Measurements from ENCODE around the gene ABI3BP. TPM values are rescaled to one million over a fixed set of nuclear protein-coding genes. Genes with fewer than 3 reads are reported as not detected.

ABI3BP gene
- total RNA-seq, 2 experiments from 2014 or later, result not detected

- Mint-ChIP-seq H3K4me1 (ENCODE audit: low read depth) (no peaks in the 10 kb centered on the region), H3K36me3 (ENCODE audit: low read depth) (peaks cover 1% of the 10 kb centered on the region), H3K27ac (no peak overlapping the region), H3K9me3 (peaks cover 3% of the 10 kb centered on the region), H3K27me3 (no peaks in the 10 kb centered on the region), H3K4me3 (no peak overlapping the region)
- TF ChIP-seq CTCF (IDR thresholded peaks at IDR 0.05), result no peak
- DNase-seq, result no peak
- CTCF ChIA-PET, result interaction anchor here (1.0 kb wide), 1 partner anchor 306 kb away, joined by 3 read pairs; no protein-coding TSS in a partner anchor
- POLR2A ChIA-PET, result no interaction called here
- intact Hi-C loops (cut with micrococcal nuclease), result no loop called here
- no peak for ATAC-seq
Observed at GRCh38 chr3:100775669-100776068, 217.6 kb downstream of the ABI3BP start.

GRCh38 chr3:100775226-100775625 lies 218.0 kb downstream of the ABI3BP start:
- CTCF ChIA-PET, result no interaction called here
- H3K27ac Mint-ChIP-seq, result no peak overlapping the region
- H3K9me3 Mint-ChIP-seq, result peaks cover 3% of the 10 kb centered on the region
- no peak overlapping the region for H3K4me3 Mint-ChIP-seq
- intact Hi-C loops (cut with micrococcal nuclease), result no loop called here
- DNase-seq (no peak), ATAC-seq (no peak)
- no peak for TF ChIP-seq CTCF (IDR thresholded peaks at IDR 0.05)
- H3K36me3 Mint-ChIP-seq (ENCODE audit: low read depth), result peaks cover 1% of the 10 kb centered on the region
- no peaks in the 10 kb centered on the region for H3K4me1 Mint-ChIP-seq (ENCODE audit: low read depth)
- H3K27me3 Mint-ChIP-seq, result no peaks in the 10 kb centered on the region
- POLR2A ChIA-PET, result no interaction called here

GRCh38 chr3:100769693-100770092 lies 223.5 kb downstream of the ABI3BP start:
- H3K4me3 Mint-ChIP-seq, result no peak overlapping the region
- peaks cover 9% of the 10 kb centered on the region for H3K4me1 Mint-ChIP-seq (ENCODE audit: low read depth)
- TF ChIP-seq CTCF (IDR thresholded peaks at IDR 0.05), result no peak
- peaks cover 3% of the 10 kb centered on the region for H3K9me3 Mint-ChIP-seq
- DNase-seq (no peak), ATAC-seq (no peak)
- CTCF ChIA-PET, result interaction anchor here (1.1 kb wide), 1 partner anchor 15 kb away, joined by 3 read pairs; no protein-coding TSS in a partner anchor
- peaks cover 1% of the 10 kb centered on the region for H3K36me3 Mint-ChIP-seq (ENCODE audit: low read depth)
- POLR2A ChIA-PET, result no interaction called here
- H3K27ac Mint-ChIP-seq, result no peak overlapping the region
- H3K27me3 Mint-ChIP-seq, result no peaks in the 10 kb centered on the region
- intact Hi-C loops (cut with micrococcal nuclease), result no loop called here

GRCh38 chr3:100766069-100766468 lies 227.2 kb downstream of the ABI3BP start:
- Mint-ChIP-seq H3K27ac (no peak overlapping the region), H3K4me1 (ENCODE audit: low read depth) (peaks cover 9% of the 10 kb centered on the region), H3K9me3 (no peaks in the 10 kb centered on the region), H3K27me3 (no peaks in the 10 kb centered on the region), H3K4me3 (no peak overlapping the region), H3K36me3 (ENCODE audit: low read depth) (no peaks in the 10 kb centered on the region)
- ATAC-seq, result peak; percentile 45
- no peak for TF ChIP-seq CTCF (IDR thresholded peaks at IDR 0.05)
- ChIA-PET POLR2A (interaction anchor here (0.9 kb wide), 1 partner anchor 11 kb away, joined by 3 read pairs; no protein-coding TSS in a partner anchor), CTCF (interaction anchor here (0.7 kb wide), 1 partner anchor 8 kb away, joined by 3 read pairs; no protein-coding TSS in a partner anchor)
- intact Hi-C loops (cut with micrococcal nuclease), result no loop called here
- DNase-seq, result peak; percentile 26

- Mint-ChIP-seq H3K4me3 (no peak overlapping the region), H3K36me3 (ENCODE audit: low read depth) (no peaks in the 10 kb centered on the region), H3K9me3 (no peaks in the 10 kb centered on the region), H3K27ac (no peak overlapping the region), H3K4me1 (ENCODE audit: low read depth) (peaks cover 9% of the 10 kb centered on the region), H3K27me3 (no peaks in the 10 kb centered on the region)
- TF ChIP-seq CTCF (IDR thresholded peaks at IDR 0.05), result no peak
- ATAC-seq (peak; percentile 24), DNase-seq (no peak)
- ChIA-PET POLR2A (no interaction called here), CTCF (interaction anchor here (0.7 kb wide), 1 partner anchor 9 kb away, joined by 3 read pairs; no protein-coding TSS in a partner anchor)
- intact Hi-C loops (cut with micrococcal nuclease), result no loop called here
Observed at GRCh38 chr3:100765437-100765975, 227.7 kb downstream of the ABI3BP start.
